K562 (cell line): ENCODE measurements around the gene ZNF692. TPM values are rescaled to one million over a fixed set of nuclear protein-coding genes. Genes with fewer than 3 reads are reported as not detected.
A peak's percentile ranks its signal among the peaks of the same experiment; 100 is the strongest.

ENCODE experiments used
- ATF2 ChIP-seq: sonication (generic); formaldehyde crosslinking; IDR thresholded peaks from 2 replicates; pipeline ENCODE4 v1.8.1; 2022; ENCODE audit warnings: missing genetic modification reagents
- DLX4 ChIP-seq: fragments of 250-450 bp; sonication (Bioruptor Pico); IDR thresholded peaks from 2 replicates; pipeline ENCODE4 v1.6.1; 2021; ENCODE audit warnings: mild to moderate bottlenecking
- MCM5 ChIP-seq: fragments of 450-650 bp; IDR thresholded peaks from 2 replicates; pipeline ENCODE4 v1.6.1; 2016; ENCODE audit warnings: low read depth
- MEIS2 ChIP-seq: fragments of 450-650 bp; IDR thresholded peaks from 2 replicates; pipeline ENCODE4 v1.6.1; 2014; ENCODE audit warnings: mild to moderate bottlenecking; ENCODE audit not compliant: partially characterized antibody
- POLR2AphosphoS2 ChIP-seq: IDR thresholded peaks from 2 replicates; pipeline ENCODE4 v1.6.1; 2012; ENCODE audit warnings: low read length, improper control_type of control experiment
- SETDB1 ChIP-seq: IDR thresholded peaks from one replicate; pipeline ENCODE4 v1.6.1; 2012; ENCODE audit warnings: low read length, control low read depth, inconsistent platforms
- SIN3A ChIP-seq, 2 experiments: fragments of 150-350 bp in 1 of 2; IDR thresholded peaks; 2 replicates each; pipeline ENCODE4 v1.6.1; 2011 to 2016; ENCODE audit warnings: borderline replicate concordance in 2 of 2, low read depth in 2 of 2, low read length in 2 of 2, mild to moderate bottlenecking in 2 of 2, moderate library complexity in 2 of 2; ENCODE audit not compliant: control insufficient read depth in 1 of 2
- ZBTB40 ChIP-seq, 2 experiments: fragments of 450-650 bp in 1 of 2; sonication (generic) in 1 of 2; formaldehyde crosslinking in 1 of 2; IDR thresholded peaks; 2 replicates each; pipeline versions ENCODE4 v1.7.1 to v1.9.0; 2016 to 2022; ENCODE audit warnings: inconsistent platforms in 1 of 2, mild to moderate bottlenecking in 1 of 2, missing genetic modification reagents in 1 of 2
- ZNF143 ChIP-seq: sonication (generic); formaldehyde crosslinking; IDR thresholded peaks from 2 replicates; pipeline ENCODE4 v1.9.0; 2022; ENCODE audit warnings: mild to moderate bottlenecking, missing genetic modification reagents
- polyA plus RNA-seq, 8 experiments: library from polyadenylated mRNA; depleted of rRNA in 4 of 8; stranded (reverse) in 5 of 8; unstranded in 3 of 8; fragments of >200 nt; fragmentation: Nextera tagmentation in 2 of 8; fragmentation: Illumina TruSeq in 1 of 8; extraction: Ambion mirVana in 2 of 8; extraction: Trizol in 1 of 8; gene quantifications; 2 replicates each; pipeline versions ENCODE4 v1.2.1 to v1.2.3, GENCODE V29; 2011 to 2014; ENCODE audit warnings: inconsistent platforms in 1 of 8, missing spikeins in 1 of 8
- total RNA-seq, 7 experiments: library from RNA; depleted of rRNA in 6 of 7; stranded (reverse); fragments of >200 nt in 6 of 7; fragmentation: Illumina TruSeq in 2 of 7; extraction: Trizol in 2 of 7; gene quantifications; 2 replicates each; pipeline versions ENCODE4 v1.2.1 to v1.2.3, GENCODE V29; 2011 to 2021; ENCODE audit warnings: low replicate concordance in 1 of 7
- TF ChIP-seq, protein P1 (sequence below): fragments of 450-650 bp; formaldehyde crosslinking; conservative IDR thresholded peaks from 2 replicates; pipeline ENCODE4 v1.4.0; 2022; ENCODE audit warnings: mild to moderate bottlenecking, missing genetic modification characterization
- TF ChIP-seq, protein P2 (sequence below): conservative IDR thresholded peaks from 2 replicates; pipeline ENCODE4 v1.6.1; 2011; ENCODE audit warnings: low read depth, mild to moderate bottlenecking, low read length; ENCODE audit not compliant: control insufficient read depth

Gene ZNF692
- total and polyA plus RNA-seq, 9 of the 15 experiments (the other 6 are each of a cell fraction or from before 2014, with no cell fraction given), result 8.4 to 143 (median 55.9) TPM

GRCh38 chr1:248825909-248826760, 32.8 kb downstream of the ZNF692 start, which contains the start of gene SH3BP5L (continued):
- TF ChIP-seq ATF2, result no peak
- TF ChIP-seq MCM5, result no peak
- TF ChIP-seq MEIS2, result no peak
- TF ChIP-seq SIN3A (IDR thresholded peaks at IDR 0.05; ENCODE audit: borderline replicate concordance in 2 of 2, control insufficient read depth in 1 of 2, low read depth in 2 of 2, low read length in 2 of 2), result peak; percentile 38 to 87; a peak in 2 of 4 replicates
- TF ChIP-seq, protein P1, sequence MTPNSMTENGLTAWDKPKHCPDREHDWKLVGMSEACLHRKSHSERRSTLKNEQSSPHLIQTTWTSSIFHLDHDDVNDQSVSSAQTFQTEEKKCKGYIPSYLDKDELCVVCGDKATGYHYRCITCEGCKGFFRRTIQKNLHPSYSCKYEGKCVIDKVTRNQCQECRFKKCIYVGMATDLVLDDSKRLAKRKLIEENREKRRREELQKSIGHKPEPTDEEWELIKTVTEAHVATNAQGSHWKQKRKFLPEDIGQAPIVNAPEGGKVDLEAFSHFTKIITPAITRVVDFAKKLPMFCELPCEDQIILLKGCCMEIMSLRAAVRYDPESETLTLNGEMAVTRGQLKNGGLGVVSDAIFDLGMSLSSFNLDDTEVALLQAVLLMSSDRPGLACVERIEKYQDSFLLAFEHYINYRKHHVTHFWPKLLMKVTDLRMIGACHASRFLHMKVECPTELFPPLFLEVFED (CRISPR knock-in tag), result no peak
- TF ChIP-seq, protein P2, sequence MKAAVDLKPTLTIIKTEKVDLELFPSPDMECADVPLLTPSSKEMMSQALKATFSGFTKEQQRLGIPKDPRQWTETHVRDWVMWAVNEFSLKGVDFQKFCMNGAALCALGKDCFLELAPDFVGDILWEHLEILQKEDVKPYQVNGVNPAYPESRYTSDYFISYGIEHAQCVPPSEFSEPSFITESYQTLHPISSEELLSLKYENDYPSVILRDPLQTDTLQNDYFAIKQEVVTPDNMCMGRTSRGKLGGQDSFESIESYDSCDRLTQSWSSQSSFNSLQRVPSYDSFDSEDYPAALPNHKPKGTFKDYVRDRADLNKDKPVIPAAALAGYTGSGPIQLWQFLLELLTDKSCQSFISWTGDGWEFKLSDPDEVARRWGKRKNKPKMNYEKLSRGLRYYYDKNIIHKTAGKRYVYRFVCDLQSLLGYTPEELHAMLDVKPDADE, result peak; percentile 74
- TF ChIP-seq ZNF143 (CRISPR knock-in tag), result no peak
- no peak for TF ChIP-seq SETDB1
- peak; percentile 97 for TF ChIP-seq ZBTB40 (IDR thresholded peaks at IDR 0.05)
- peak; percentile 32; the same call in 1 of the 2 replicates for TF ChIP-seq ZBTB40 (CRISPR knock-in tag; IDR thresholded peaks at IDR 0.05)
- no peak for TF ChIP-seq DLX4 (CRISPR knock-in tag)
- no peak; the same call in 1 of the 2 replicates for TF ChIP-seq POLR2AphosphoS2
